Right lobe of liver (tissue), 6 donors: Measurements from ENCODE around the gene CCR8. TPM values are rescaled to one million over a fixed set of nuclear protein-coding genes. Genes with fewer than 3 reads are reported as not detected.

Experiments
- ATAC-seq, 4 donors: fragments of 200-7000 bp; cut with Tn5 transposase; one replicate each; pipeline ENCODE4 v1.9.1; 2020; ENCODE audit warnings: mild to moderate bottlenecking in 4 of 4, moderate library complexity in 4 of 4
- DNase-seq, 3 donors: peaks; one replicate each; pipeline ENCODE4 v3.0.0-alpha.2; 2020
- H3K27ac ChIP-seq, 3 donors: fragments of 200-600 bp; one replicate each; pipeline ENCODE4 v1.8.0; 2022
- H3K27me3 ChIP-seq, 2 donors: fragments of 200-600 bp; one replicate each; pipeline ENCODE4 v1.8.0; 2022
- H3K36me3 ChIP-seq, 4 donors: fragments of 200-600 bp; sonication (generic) in 1 of 4; one replicate each; pipeline versions ENCODE4 v1.5.1 to v1.8.0; 2017 to 2022; ENCODE audit warnings: control low read depth in 1 of 4
- H3K4me1 ChIP-seq, 4 donors: fragments of 200-600 bp; sonication (generic) in 1 of 4; one replicate each; pipeline versions ENCODE4 v1.5.1 to v1.8.0; 2017 to 2022; ENCODE audit warnings: control low read depth in 1 of 4
- H3K4me3 ChIP-seq, 3 donors: fragments of 200-600 bp; one replicate each; pipeline ENCODE4 v1.8.0; 2022
- H3K9me3 ChIP-seq, 4 donors: fragments of 200-600 bp; sonication (generic) in 1 of 4; one replicate each; pipeline versions ENCODE4 v1.5.1 to v1.8.0; 2017 to 2022; ENCODE audit warnings: control low read depth in 1 of 4
- CTCF ChIP-seq, 4 donors: fragments of 200-600 bp in 3 of 4; fragments of 450-650 bp in 1 of 4; IDR thresholded peaks; one replicate each; pipeline versions ENCODE4 v1.5.1 to v1.8.0; 2016 to 2022; ENCODE audit warnings: antibody characterized with exemption in 4 of 4, mild to moderate bottlenecking in 2 of 4
- POLR2A ChIP-seq: fragments of 450-650 bp; IDR thresholded peaks from one replicate; pipeline ENCODE4 v1.6.1; 2017; ENCODE audit warnings: antibody characterized with exemption, mild to moderate bottlenecking
- WGBS: methylation state at CpG from one replicate; pipeline ENCODE4 v1.1.6; 2018; ENCODE audit warnings: low coverage, low lambda C conversion rate; ENCODE audit not compliant: insufficient coverage; ENCODE audit errors: missing lambda C conversion rate; 5-methylcytosine and 5-hydroxymethylcytosine counted together
- intact Hi-C, 2 donors: fragments of 100-400 bp; cut with DNase I; formaldehyde crosslinking; loops; one replicate each; pipeline versions ENCODE4 v1.11.2 to v1.14.1; 2022
- total RNA-seq, 6 experiments: library from RNA; depleted of rRNA in 2 of 6; stranded (reverse); fragments of >200 nt in 2 of 6; fragmentation: NEBNext Ultra II Directional in 3 of 6; extraction: Animal tissue kit (Norgen Biotek cat#: 25700) in 3 of 6; gene quantifications; one replicate each; pipeline versions ENCODE4 v1.1.0 to v1.2.4, GENCODE V29; 2016 to 2023
- donor health status: DM: no; HTN: yes; CAD: no.
- donor health status: DM: no; HTN: no; CAD: no.
- donor health status: DM: no; HTN: no; CAD: no.
- donor health status: DM: no; HTN: yes; CAD: no.
- donor health status: DM: no; HTN: yes; CAD: no.

Gene CCR8
- total RNA-seq, 6 experiments from 2014 or later: not detected

- ATAC-seq: no peak
- Histone ChIP-seq H3K4me3 (no peak overlapping the region), H3K27me3 (no peaks in the 10 kb centered on the region), H3K27ac (no peak overlapping the region), H3K4me1 (peaks cover 0 to 13% (median 0%) of the 10 kb centered on the region in 4 donors), H3K36me3 (no peaks in the 10 kb centered on the region), H3K9me3 (no peaks in the 10 kb centered on the region)
- TF ChIP-seq POLR2A (no peak), CTCF (IDR thresholded peaks at IDR 0.05) (no peak)
- no peak for DNase-seq
- intact Hi-C loops: no loop called here
Measured at GRCh38 chr3:39322936-39323335, 6.6 kb upstream of the CCR8 start.

GRCh38 chr3:39323494-39323893, 6.0 kb upstream of the CCR8 start:
- intact Hi-C loops: no loop called here
- no peak for DNase-seq
- H3K36me3 ChIP-seq: no peaks in the 10 kb centered on the region
- H3K9me3 ChIP-seq: no peaks in the 10 kb centered on the region
- TF ChIP-seq CTCF (IDR thresholded peaks at IDR 0.05) (no peak), POLR2A (no peak)
- ATAC-seq: no peak
- H3K4me3 ChIP-seq: no peak overlapping the region
- WGBS: 96% methylated on average over 2 of the region's 2 CpGs
- no peaks in the 10 kb centered on the region for H3K27me3 ChIP-seq
- no peak overlapping the region for H3K27ac ChIP-seq
- peaks cover 0 to 9% (median 0%) of the 10 kb centered on the region in 4 donors for H3K4me1 ChIP-seq

- no peaks in the 10 kb centered on the region for H3K9me3 ChIP-seq
- DNase-seq (no peak), ATAC-seq (no peak)
- no peaks in the 10 kb centered on the region for H3K36me3 ChIP-seq
- WGBS: 92% methylated on average over 2 of the region's 2 CpGs
- intact Hi-C loops: no loop called here
- no peaks in the 10 kb centered on the region for H3K4me1 ChIP-seq
- no peak overlapping the region for H3K4me3 ChIP-seq
- H3K27me3 ChIP-seq: no peaks in the 10 kb centered on the region
- TF ChIP-seq CTCF (IDR thresholded peaks at IDR 0.05): no peak
- TF ChIP-seq POLR2A: no peak
- H3K27ac ChIP-seq: no peak overlapping the region
Measured at GRCh38 chr3:39325236-39325635, 4.3 kb upstream of the CCR8 start.

- intact Hi-C loops: no loop called here
Measured at GRCh38 chr3:39327053-39327745, 2.3 kb upstream of the CCR8 start.

More at GRCh38 chr3:39327053-39327745, 2.3 kb upstream of the CCR8 start:
- no peak for ATAC-seq
- WGBS: 86% methylated on average over 3 of the region's 4 CpGs
- no peak for DNase-seq
- H3K27ac ChIP-seq: no peak overlapping the region
- H3K9me3 ChIP-seq: no peaks in the 10 kb centered on the region
- no peaks in the 10 kb centered on the region for H3K27me3 ChIP-seq
- H3K36me3 ChIP-seq: no peaks in the 10 kb centered on the region
- H3K4me1 ChIP-seq: no peaks in the 10 kb centered on the region
- TF ChIP-seq CTCF (IDR thresholded peaks at IDR 0.05): no peak
- TF ChIP-seq POLR2A: no peak
- no peak overlapping the region for H3K4me3 ChIP-seq
